H9 (cell line): Measurements from ENCODE around the gene IQSEC1. TPM values are rescaled to one million over a fixed set of nuclear protein-coding genes. Genes with fewer than 3 reads are reported as not detected.

Source experiments
- DNase-seq: peaks from one replicate; pipeline ENCODE4 v3.0.0-alpha.2; 2017
- H2AFZ ChIP-seq: one replicate; pipeline ENCODE4 v1.6.1; 2013; ENCODE audit warnings: mild to moderate bottlenecking, low read length, control low read depth, moderate library complexity
- H2AK5ac ChIP-seq: 2 replicates; pipeline ENCODE4 v1.6.1; 2013; ENCODE audit warnings: low read length, control low read depth, mixed read lengths; ENCODE audit not compliant: insufficient read length
- H2BK120ac ChIP-seq: one replicate; pipeline ENCODE4 v1.6.1; 2013; ENCODE audit warnings: low read depth, mild to moderate bottlenecking, low read length, control low read depth, inconsistent platforms; ENCODE audit not compliant: poor library complexity, severe bottlenecking
- H2BK12ac ChIP-seq: 2 replicates; pipeline ENCODE4 v1.6.1; 2013; ENCODE audit warnings: low read length, control low read depth, mixed read lengths, low read depth; ENCODE audit not compliant: insufficient read length
- H2BK15ac ChIP-seq: 2 replicates; pipeline ENCODE4 v1.6.1; 2013; ENCODE audit warnings: low read depth, low read length, control low read depth
- H2BK20ac ChIP-seq: one replicate; pipeline ENCODE4 v1.6.1; 2013; ENCODE audit warnings: low read depth, mild to moderate bottlenecking, low read length, control low read depth, inconsistent platforms; ENCODE audit not compliant: poor library complexity, severe bottlenecking
- H2BK5ac ChIP-seq: 2 replicates; pipeline ENCODE4 v1.6.1; 2013; ENCODE audit warnings: low read length, control low read depth, mixed read lengths; ENCODE audit not compliant: insufficient read length
- H3K14ac ChIP-seq: 2 replicates; pipeline ENCODE4 v1.6.1; 2013; ENCODE audit warnings: low read length, control low read depth; ENCODE audit not compliant: insufficient read depth
- H3K18ac ChIP-seq: 2 replicates; pipeline ENCODE4 v1.6.1; 2013; ENCODE audit warnings: low read depth, mild to moderate bottlenecking, mixed read lengths, low read length, control low read depth; ENCODE audit not compliant: insufficient read length
- H3K23ac ChIP-seq: 2 replicates; pipeline ENCODE4 v1.6.1; 2013; ENCODE audit warnings: low read length, control low read depth, mixed read lengths, low read depth; ENCODE audit not compliant: insufficient read length
- H3K23me2 ChIP-seq: 2 replicates; pipeline ENCODE4 v1.6.1; 2013; ENCODE audit warnings: low read depth, mild to moderate bottlenecking, mixed read lengths, low read length, control low read depth; ENCODE audit not compliant: insufficient read length, poor library complexity, severe bottlenecking
- H3K27ac ChIP-seq: 2 replicates; pipeline ENCODE4 v1.5.1; 2013; ENCODE audit warnings: low read length, control low read depth, mixed read lengths, low read depth; ENCODE audit not compliant: insufficient read length
- H3K27me3 ChIP-seq: 2 replicates; pipeline ENCODE4 v1.6.1; 2013; ENCODE audit warnings: low read length, control low read depth, inconsistent platforms; ENCODE audit not compliant: insufficient read depth
- H3K4ac ChIP-seq: 2 replicates; pipeline ENCODE4 v1.6.1; 2013; ENCODE audit warnings: low read depth, mild to moderate bottlenecking, control low read depth, inconsistent platforms, low read length, moderate library complexity
- H3K4me1 ChIP-seq: 2 replicates; pipeline ENCODE4 v1.6.1; 2013; ENCODE audit warnings: low read length, control low read depth, inconsistent platforms; ENCODE audit not compliant: insufficient read depth
- H3K4me2 ChIP-seq: 2 replicates; pipeline ENCODE4 v1.6.1; 2013; ENCODE audit warnings: low read length, control low read depth, mixed read lengths; ENCODE audit not compliant: insufficient read length, insufficient read depth
- H3K56ac ChIP-seq: 2 replicates; pipeline ENCODE4 v1.6.1; 2013; ENCODE audit warnings: low read depth, mild to moderate bottlenecking, mixed read lengths, low read length, control low read depth; ENCODE audit not compliant: insufficient read length
- H3K79me1 ChIP-seq: 2 replicates; pipeline ENCODE4 v1.6.1; 2013; ENCODE audit warnings: low read depth, mild to moderate bottlenecking, moderate library complexity, low read length, control low read depth, inconsistent platforms; ENCODE audit not compliant: insufficient read depth, poor library complexity, severe bottlenecking
- H3K79me2 ChIP-seq: 2 replicates; pipeline ENCODE4 v1.6.1; 2013; ENCODE audit warnings: low read length, control low read depth, inconsistent platforms; ENCODE audit not compliant: insufficient read depth
- H3K9ac ChIP-seq: 2 replicates; pipeline ENCODE4 v1.6.1; 2013; ENCODE audit warnings: low read length, control low read depth, mixed read lengths; ENCODE audit not compliant: insufficient read length; ENCODE audit errors: extremely low read depth
- H3K9me3 ChIP-seq: one replicate; pipeline ENCODE4 v1.6.1; 2013; ENCODE audit warnings: low read depth, low read length, inconsistent platforms; ENCODE audit not compliant: control insufficient read depth
- H3T11ph ChIP-seq: one replicate; pipeline ENCODE4 v1.6.1; 2013; ENCODE audit warnings: mild to moderate bottlenecking, low read length, control low read depth, inconsistent platforms
- H4K20me1 ChIP-seq: one replicate; pipeline ENCODE4 v1.6.1; 2013; ENCODE audit not compliant: control insufficient read depth, insufficient read length, insufficient read depth
- H4K5ac ChIP-seq: 2 replicates; pipeline ENCODE4 v1.6.1; 2013; ENCODE audit warnings: low read depth, mild to moderate bottlenecking, mixed read lengths, low read length, control low read depth; ENCODE audit not compliant: insufficient read length
- H4K8ac ChIP-seq: replicated peaks from 2 replicates; pipeline ENCODE4 v1.6.1; 2013; ENCODE audit warnings: low read length, control low read depth, mixed read lengths, low read depth; ENCODE audit not compliant: insufficient read length
- H4K91ac ChIP-seq: 2 replicates; pipeline ENCODE4 v1.6.1; 2013; ENCODE audit warnings: low read depth, mild to moderate bottlenecking, moderate library complexity, mixed read lengths, low read length, control low read depth; ENCODE audit not compliant: insufficient read length
- H3K27ac Mint-ChIP-seq, 3 experiments: 2 replicates in 2 of 3; 3 replicates in 1 of 3; pipeline ENCODE4 v1.8.0; 2020 to 2021; ENCODE audit warnings: mixed read lengths in 3 of 3, mild to moderate bottlenecking in 1 of 3, moderate library complexity in 1 of 3
- H3K27me3 Mint-ChIP-seq: 2 replicates; pipeline ENCODE4 v1.8.0; 2021; ENCODE audit warnings: low read depth, mild to moderate bottlenecking, moderate library complexity, mixed read lengths
- H3K36me3 Mint-ChIP-seq, 3 experiments: 2 replicates in 2 of 3; 3 replicates in 1 of 3; pipeline ENCODE4 v1.8.0; 2020 to 2021; ENCODE audit warnings: low read depth in 3 of 3, mixed read lengths in 3 of 3; ENCODE audit not compliant: insufficient read depth in 1 of 3
- H3K4me1 Mint-ChIP-seq, 2 experiments: 2 replicates each; pipeline ENCODE4 v1.8.0; 2020; ENCODE audit warnings: mixed read lengths in 2 of 2
- H3K4me3 Mint-ChIP-seq, 2 experiments: 2 replicates in 1 of 2; 3 replicates in 1 of 2; pipeline ENCODE4 v1.8.0; 2020 to 2021; ENCODE audit warnings: mild to moderate bottlenecking in 2 of 2, mixed read lengths in 2 of 2, moderate library complexity in 1 of 2
- H3K9me3 Mint-ChIP-seq, 2 experiments: 2 replicates in 1 of 2; 3 replicates in 1 of 2; pipeline ENCODE4 v1.8.0; 2020; ENCODE audit warnings: mild to moderate bottlenecking in 2 of 2, mixed read lengths in 2 of 2, moderate library complexity in 1 of 2
- CTCF ChIP-seq: fragments of 200-600 bp; sonication (generic); conservative IDR thresholded peaks from 3 replicates; pipeline ENCODE4 v1.8.0; 2021; ENCODE audit warnings: antibody characterized with exemption, mild to moderate bottlenecking
- WGBS: extraction: QIAGEN DNeasy Blood & Tissue Kit; methylation state at CpG from one replicate; pipeline ENCODE4 v1.1.7; 2013; ENCODE audit warnings: missing lambda C conversion rate, low lambda C conversion rate, mixed read lengths; ENCODE audit not compliant: insufficient read length; ENCODE audit errors: extremely low coverage; 5-methylcytosine and 5-hydroxymethylcytosine counted together
- total RNA-seq: library from RNA; stranded (reverse); gene quantifications from 2 replicates; pipeline ENCODE4 v1.2.1, GENCODE V29; 2021

The IQSEC1 gene
- total RNA-seq, 1 experiment from 2014 or later, result 19.1 TPM

- Histone ChIP-seq H3K23me2 (no peaks in the 10 kb centered on the region), H3K27ac (no peak overlapping the region), H2AK5ac (no peak overlapping the region), H3T11ph (no peak overlapping the region), H3K9me3 (no peaks in the 10 kb centered on the region), H2BK20ac (no peak overlapping the region), H3K4ac (no peak overlapping the region), H2BK120ac (no peak overlapping the region), H3K23ac (no peak overlapping the region), H4K8ac (no peak overlapping the region), H3K4me1 (no peaks in the 10 kb centered on the region), H3K79me1 (no peaks in the 10 kb centered on the region), H4K91ac (no peak overlapping the region), H2AFZ (no peak overlapping the region), H2BK12ac (no peak overlapping the region), H3K4me2 (no peak overlapping the region), H3K56ac (no peak overlapping the region), H2BK5ac (no peak overlapping the region), H2BK15ac (no peak overlapping the region), H3K27me3 (no peaks in the 10 kb centered on the region), H3K9ac (no peak overlapping the region), H3K18ac (no peak overlapping the region), H3K79me2 (no peaks in the 10 kb centered on the region), H4K20me1 (no peaks in the 10 kb centered on the region), H3K14ac (no peak overlapping the region), H4K5ac (no peak overlapping the region)
- no peak overlapping the region for H3K4me3 Mint-ChIP-seq
- peaks cover 8 to 20% (median 12%) of the 10 kb centered on the region in 3 experiments for H3K36me3 Mint-ChIP-seq
- H3K4me1 Mint-ChIP-seq, result peaks cover 12 to 17% of the 10 kb centered on the region in 2 experiments
- no peak overlapping the region for H3K27ac Mint-ChIP-seq
- DNase-seq, result no peak
- peaks cover 1% of the 10 kb centered on the region for H3K27me3 Mint-ChIP-seq
- no peaks in the 10 kb centered on the region for H3K9me3 Mint-ChIP-seq
- TF ChIP-seq CTCF, result no peak
- no CpG with 5 or more reads among the region's 22 CpGs for WGBS
These were observed 172.3 kb downstream of the IQSEC1 start for GRCh38 chr3:12900885-12901411.
